HG03469 (cell line): ENCODE data around the gene ARFGAP2.
"Not testable (repeated sequence)": the region's sequence is repeated elsewhere in the genome, so short reads cannot be mapped to it uniquely, and the experiment has no call there.

ENCODE experiments used
- ATAC-seq: cut with Tn5 transposase; IDR thresholded peaks from one replicate; pipeline ENCODE4 v1.9.1; 2021; ENCODE audit warnings: mild to moderate bottlenecking, moderate library complexity, moderate number of reproducible peaks; ENCODE audit not compliant: unreplicated experiment

Gene ARFGAP2

DNA sequence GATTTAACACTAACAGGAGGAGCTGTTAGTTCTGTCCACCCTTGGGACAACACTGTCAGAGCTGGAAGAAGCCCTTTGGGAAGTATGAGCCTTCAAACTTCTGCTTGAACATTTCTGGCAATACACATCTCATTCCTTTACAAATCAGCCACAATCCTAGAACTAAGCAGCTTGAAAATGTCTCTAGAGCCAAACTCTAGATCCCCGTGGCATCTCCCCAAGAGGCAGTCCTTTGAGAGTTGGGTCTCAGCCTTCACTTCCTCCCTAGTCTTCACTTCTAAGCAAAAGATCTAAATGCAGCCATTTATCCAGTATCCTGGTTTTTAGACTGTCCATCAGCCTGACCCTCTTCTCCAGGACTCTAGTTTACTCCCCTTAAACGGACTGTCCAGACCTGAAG, 26.9 kb downstream of the ARFGAP2 start:
- ATAC-seq, result no peak

DNA sequence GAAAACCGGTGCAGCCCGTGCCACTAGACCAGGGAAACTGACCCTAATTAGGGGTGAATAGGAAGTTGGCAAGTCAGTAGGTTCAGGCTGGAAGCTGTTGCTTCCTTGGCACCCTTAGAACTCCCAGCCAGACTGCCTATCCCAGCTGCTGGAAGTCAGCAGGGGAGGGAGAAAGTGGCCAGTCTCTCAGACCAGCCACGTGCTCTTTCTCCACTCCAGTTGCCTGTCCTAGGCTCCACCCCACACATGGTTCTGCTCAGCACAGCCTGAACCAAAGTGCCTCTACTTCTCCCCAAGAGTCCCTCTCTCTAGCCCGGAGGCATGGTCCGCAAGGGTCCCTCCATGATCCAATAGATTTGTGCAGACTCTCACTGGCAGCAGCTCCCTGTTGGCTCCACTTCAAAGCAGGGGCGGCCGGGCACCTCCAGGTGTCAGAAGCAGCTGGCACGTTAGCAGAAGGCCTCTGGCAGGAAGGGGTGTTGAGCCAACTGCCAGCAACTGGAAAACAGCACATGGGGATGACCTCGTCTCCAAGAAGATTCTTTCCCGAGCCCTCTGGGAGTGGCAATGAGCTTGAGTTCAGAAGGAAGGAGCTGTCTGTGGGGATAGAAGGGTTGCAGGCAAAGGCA, 27.7 kb downstream of the ARFGAP2 start:
- ATAC-seq, result no peak

DNA sequence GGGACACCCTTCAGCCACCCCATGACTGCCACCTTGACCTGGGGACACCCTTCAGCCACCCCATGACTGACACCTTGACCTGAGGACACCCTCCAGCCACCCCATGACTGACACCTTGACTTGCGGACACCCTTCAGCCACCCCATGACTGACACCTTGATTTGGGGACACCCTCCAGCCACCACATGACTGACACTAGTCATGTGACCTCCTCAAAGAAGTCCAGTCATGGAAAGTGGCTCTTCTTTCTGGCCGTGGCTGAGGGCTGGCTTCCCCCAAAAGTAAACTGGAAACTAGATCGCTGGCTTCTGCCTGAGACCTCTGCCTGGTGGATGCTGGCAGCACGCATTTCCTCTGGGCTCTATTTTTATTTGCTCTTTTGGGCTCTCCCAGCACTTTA, 28.4 kb downstream of the ARFGAP2 start:
- ATAC-seq, result no peak

DNA sequence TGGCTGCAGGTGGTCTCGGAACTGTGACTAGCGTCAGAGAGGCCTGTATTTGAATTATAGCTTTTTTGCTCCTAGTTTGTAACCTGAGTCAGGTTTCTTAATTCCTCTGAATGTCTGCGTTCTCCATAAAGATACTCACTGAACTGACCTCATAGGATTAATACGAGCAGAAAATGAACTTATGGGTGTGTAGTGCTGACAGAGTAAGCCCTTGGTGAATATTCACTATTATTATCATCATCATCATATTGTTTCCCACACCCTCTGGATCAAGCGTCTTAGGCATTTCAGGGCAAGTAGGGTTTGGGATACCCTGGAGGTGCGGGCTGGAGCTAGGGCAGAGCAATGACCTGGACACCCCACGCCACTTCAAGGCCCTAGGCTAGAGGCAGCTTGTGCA, 29.0 kb downstream of the ARFGAP2 start:
- no peak for ATAC-seq

DNA sequence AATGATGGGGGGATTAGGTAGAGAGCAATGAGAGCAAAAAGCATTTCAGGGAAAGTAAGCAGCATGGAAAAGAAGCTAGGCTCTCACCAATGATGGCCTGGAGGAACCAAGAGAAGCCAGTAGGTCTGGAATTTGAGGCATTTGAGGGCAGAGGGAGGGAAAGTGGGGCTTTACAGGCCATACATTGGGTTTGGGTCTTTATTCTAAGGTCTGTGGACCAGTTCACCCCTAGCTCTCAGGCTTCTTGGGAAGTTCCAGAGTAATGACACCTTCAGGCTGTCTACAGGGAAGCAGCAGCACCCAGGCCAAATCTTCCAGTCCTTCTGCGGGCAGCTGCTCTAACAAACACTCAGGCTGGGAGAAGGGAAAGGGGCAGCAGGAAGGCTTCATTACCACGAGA, 29.4 kb downstream of the ARFGAP2 start:
- no peak for ATAC-seq

DNA sequence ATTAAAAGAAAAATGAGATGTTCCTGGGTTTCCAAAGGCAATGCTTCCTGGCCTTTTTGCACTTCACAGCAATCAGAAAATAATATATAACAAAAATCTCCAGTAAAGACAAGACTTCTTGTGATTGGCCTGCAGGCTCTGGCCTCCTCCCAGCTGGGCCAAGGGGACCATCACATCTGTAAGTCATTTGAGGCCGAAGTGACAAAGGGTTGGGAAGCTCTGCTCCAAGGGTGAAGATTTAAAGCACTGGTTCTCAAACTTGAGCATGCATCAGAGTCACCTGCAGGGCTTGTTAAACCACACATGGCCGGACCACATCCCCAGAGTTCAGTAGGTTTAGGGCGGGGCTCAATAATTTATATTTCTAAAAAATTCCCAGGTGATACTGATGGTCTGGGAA, 32.1 kb downstream of the ARFGAP2 start:
- no peak for ATAC-seq

DNA sequence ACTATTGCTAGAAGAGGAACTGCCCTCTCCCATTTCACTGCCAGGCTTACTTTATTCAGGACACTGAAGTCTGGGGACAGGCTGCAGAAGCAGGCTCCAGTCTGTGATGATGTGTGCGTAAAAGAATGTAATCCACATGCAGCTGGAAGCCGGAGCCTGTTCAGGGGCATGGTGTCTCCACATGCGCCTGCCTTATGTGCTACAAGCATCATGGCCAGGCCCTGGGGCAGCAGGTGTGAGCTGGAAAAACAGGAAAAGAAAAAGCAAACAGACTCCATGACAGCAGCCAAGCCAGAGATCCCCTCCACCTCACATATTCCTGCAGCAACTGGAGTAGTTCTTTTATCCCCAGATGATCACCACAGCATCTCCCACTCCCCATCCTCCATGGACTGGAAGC, 33.4 kb downstream of the ARFGAP2 start:
- no peak for ATAC-seq

DNA sequence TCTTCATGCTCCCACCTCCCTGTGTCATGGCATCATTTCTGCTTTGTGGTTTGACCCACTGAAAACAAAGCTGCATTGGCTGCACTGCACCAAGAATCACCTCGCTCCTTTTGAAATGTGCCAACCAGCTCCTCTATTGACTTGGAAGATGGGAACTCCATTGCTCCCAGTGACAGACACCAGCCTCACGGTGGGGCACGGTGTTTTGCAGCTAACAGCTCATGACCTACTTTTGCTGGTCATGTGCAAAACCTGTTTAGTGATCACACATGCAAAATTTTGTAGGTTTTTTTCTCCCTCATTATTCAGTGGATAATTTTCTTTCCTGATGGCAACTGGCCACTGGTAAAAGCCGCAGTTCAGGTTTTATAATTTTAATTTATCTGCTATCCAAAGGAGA, 36.8 kb downstream of the ARFGAP2 start:
- no peak for ATAC-seq

DNA sequence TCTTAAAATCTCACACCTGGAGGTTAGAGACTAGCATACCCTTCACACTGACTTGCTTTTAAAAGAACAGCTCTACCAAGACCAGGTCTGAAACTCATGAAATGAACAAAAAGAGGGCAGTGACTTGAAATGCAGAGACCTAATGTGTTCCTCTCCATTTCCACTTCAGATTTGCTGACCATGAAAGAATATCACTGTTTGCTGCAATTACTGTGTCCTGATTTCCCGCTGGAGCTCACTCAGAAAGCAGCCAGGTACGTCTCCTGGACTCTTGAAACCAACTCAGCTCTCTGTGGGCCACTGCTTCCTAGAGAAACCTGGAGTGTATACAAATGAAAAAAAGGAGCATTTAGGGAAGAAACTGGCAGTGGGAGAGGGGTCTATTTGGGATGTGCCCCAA, 39.2 kb downstream of the ARFGAP2 start:
- ATAC-seq, result no peak

DNA sequence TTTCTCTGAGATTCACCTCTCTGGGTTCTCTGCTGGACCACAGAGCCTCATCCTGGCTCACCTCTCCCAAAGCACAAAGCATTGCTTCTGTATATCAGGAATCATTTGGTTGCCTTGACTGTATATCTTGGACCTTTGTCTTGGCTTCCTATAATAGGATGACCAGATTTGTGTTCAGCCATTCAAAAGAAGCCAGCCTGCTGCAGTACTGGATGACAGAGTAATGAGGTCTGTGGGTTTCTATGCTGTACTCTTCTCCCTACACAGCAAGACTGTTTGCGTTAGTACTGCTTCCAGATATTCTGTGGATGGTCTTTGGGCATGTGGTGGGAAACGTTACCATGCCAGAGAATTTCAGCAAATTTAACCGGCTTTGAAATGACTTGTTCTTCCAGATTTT, 39.8 kb downstream of the ARFGAP2 start:
- no peak for ATAC-seq

DNA sequence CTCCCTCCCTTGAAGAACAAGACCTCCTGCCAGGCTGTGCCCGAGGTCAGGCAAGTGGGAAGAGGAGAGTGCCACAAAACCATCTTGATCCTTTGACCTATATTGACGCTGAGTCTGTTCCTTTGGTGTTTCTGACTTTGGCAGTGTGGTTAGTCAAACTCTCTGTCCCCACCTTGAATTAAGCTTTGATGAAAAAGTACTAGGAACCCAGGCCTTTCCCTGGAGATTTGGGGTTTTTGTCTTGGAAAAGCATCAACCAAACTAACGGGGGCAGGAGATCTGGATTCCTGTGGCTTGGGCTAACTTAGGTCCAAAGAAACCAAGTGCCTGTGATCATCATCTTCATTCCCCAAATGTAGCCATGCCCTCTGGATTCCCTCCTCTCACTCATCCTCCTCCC, 40.4 kb downstream of the ARFGAP2 start:
- ATAC-seq, result no peak

DNA sequence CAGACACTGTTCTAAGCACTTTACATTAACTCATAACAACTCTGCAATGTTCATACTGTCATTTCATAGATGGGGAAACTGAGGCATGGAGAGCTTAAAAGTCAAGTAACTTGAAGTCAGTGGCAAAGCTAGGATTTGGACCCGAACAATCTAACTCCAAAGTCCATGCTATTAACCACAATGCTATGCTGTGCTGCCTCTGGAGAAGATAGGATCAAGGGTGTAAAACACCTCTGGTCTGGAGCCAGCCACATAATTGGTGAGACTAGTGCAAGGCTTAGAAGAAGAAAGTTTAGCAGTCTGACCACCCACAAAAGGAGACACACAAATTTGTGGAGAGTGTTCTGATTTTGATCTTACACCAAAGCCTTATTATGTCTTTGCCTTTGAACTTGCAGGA, 43.7 kb downstream of the ARFGAP2 start:
- ATAC-seq, result no peak

DNA sequence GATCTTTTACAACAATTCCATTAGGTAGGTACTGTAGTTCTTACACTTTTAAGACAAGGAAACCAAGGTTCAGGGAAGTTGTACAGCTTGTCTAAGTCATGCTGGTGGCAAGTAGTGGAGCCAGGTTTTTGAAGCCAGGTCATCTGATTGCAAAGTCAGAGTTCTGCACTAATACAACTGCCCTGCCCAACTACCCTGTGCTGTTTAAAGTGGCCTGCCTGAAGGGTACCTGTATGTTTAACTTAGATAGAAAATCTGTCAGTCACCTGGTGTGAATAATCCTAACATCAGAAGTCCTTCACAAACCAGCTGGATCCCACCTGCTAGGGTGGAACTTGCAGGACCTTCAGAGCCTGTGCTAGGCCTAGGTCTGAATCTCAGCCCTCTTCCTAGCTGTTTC, 44.2 kb downstream of the ARFGAP2 start:
- ATAC-seq, result no peak

DNA sequence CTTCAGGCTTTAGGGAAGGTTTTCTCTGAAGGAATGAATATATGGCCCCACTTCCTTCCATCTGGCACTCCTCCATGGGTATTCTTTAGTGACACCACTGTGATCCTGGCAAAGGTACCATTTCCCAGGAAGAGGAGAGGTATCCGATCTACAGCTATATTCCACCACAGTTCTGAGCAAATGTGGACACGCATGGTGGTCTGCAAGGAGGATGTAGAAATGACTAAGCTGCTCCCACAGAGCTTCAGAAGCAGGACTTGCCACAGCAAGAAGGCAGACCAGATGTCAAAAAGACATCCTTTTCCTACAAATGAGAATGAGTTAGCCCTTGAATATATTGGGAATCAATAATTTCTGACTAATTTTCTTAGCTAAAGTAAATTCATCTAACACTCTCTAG, 45.5 kb downstream of the ARFGAP2 start:
- ATAC-seq, result no peak

DNA sequence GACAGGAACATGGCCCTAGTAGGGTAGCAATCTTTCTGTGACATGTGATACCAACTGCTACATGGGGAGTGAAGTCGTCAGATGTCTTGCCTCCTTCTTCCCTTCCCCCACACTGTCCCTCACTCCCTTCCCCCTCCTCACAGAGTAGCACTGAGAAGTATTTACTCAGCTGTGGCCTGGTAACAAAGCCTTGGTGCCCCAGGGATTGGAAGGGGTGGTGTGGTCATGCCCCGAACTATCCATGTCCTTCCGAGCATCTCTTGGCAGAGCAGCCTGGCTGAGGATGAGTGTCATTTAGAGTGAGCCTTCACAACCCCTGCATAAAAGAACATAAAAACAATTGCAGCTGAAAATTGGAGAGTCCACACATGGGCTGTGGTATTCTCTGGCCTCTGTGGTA, 46.1 kb downstream of the ARFGAP2 start:
- no peak for ATAC-seq

DNA sequence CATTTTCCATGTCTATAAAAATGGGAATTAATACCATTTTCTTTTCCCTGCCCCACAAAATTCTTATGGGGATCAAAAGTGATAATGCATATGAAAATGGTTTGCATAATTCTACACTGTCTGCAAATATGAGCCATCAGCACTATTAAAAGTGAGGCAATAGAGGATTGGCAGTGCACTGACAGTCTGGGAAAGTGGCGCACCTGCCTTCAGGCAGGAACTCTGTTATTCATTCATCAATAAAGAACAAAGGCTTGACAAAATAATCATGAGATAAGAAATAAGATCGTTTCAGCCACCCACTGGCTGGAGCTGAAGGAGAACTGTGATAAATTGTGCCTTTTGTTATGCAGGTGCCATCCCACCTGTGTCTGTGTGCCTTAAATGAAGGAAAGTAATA, 49.5 kb downstream of the ARFGAP2 start:
- ATAC-seq, result no peak

DNA sequence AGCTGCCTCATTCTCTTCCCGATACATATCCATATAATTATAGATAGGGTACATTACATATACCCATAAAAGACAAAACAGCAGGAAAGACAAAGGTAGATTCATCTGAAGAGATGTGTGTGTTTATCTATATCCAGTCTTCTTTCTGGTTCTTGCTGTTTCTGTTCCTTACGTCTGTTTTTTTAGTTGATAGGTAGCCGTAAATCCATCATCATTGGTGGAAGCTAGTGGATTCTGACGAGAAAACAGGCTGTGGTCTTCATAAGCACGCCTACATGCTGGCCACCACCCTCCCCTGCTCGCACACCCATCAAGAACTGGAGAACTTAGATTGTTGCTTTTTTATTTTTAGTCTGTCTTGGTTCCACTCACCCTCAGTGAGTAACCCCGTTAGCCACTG, 51.6 kb downstream of the ARFGAP2 start:
- ATAC-seq, result no peak

DNA sequence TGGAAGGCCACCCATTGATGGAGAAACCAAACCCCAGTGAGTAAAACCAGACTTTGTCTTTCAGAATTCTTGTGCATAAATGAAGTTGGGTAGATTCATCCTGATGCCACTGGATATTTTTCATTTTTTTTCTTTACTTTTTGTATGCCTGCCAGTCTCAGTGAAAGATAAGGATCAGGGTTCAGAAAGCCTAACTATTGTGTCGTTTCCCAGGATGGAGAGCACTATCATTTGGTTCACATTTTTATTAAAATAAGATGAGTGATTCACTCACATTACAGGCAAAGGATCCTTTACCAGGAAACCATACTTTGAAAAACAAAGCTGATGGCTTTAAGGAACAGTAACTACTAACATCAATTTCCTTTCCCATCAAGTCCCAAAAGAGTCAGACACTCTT, 52.0 kb downstream of the ARFGAP2 start:
- no peak for ATAC-seq

DNA sequence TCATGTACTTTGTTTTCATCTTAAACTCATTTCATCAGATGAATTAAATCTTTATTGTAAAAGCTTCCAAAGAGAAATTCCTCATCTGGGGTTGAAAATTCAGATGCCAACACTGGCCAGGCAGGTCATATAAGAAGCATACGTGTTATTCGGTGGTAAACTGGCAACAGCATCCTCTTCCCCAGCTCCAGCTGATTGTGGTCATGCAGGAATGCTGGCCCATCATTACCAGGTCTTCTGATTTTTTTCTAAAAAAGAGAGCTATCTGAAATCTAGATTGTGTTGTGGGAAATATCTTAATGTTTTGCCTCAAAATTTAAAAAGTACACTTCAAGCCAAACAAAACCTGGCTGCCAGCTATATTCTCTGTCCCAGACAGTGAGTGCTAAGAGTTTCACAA, 53.6 kb downstream of the ARFGAP2 start:
- no peak for ATAC-seq

DNA sequence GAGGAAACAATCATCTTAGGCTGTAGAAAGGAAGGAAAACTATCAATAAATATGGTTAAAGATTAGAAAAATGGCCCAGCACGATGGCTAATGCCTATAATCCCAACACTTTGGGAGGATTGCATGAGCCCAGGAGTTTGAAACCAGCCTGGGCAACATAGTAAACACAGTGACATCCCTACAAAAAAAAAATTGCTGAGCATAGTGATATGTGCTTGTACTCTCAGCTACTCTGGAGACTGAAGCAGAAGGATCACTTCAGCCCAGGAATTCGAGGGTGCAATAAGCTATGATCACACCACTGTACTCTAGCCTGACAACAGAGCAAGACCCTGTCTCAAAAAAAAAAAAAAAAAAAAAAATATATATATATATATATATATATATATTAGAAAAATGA, 54.9 kb downstream of the ARFGAP2 start:
- no peak for ATAC-seq

DNA sequence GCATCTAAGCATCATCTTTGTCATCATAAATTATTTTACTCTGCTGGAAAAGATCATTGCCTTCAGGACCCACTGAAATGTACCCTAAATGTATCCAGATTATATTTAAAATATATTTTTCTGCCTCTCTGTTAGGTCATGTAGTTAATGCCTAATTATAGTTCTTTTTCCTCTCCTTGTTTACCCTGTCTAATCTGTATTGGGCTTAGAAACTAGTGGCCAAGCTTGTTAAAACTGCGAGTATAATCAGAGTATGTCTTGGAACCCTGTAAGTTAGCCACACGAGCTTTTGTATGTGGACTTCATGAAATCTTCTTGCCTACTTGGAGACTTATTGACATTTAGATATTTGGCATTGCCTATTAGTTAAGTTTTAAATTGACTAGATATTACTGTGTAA, 55.6 kb downstream of the ARFGAP2 start:
- ATAC-seq, result no peak

DNA sequence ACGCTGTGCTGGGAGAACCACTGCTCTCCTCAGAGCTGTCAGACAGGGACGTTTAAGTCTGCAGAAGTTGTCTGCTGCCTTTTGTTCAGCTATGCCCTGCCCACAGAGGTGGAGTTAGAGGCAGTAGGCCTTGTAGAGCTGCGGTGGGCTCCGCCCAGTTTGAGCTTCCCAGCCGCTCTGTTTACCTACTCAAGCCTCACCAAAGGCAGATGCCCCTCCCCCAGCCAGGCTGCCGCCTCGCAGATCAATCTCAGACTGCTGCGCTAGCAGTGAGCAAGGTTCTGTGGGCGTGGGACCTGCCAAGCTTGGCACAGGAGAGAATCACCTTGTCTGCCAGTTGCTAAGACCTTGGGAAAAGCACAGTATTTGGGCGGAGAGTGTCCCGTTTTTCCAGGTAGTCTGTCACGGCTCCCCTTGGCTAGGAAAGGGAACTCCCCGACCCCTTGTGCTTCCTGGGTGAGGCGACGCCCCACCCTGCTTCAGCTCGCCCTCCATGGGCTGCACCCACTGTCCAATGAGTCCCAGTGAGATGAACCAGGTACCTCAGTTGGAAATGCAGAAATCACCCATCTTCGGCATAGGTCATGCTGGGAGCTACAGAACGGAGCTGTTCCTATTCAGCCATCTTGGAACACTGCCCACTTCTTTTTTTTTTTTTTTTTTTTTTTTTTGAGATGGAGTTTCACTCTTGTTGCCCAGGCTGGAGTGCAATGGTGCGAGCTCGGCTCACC, 57.6 kb downstream of the ARFGAP2 start:
- ATAC-seq, result not testable (repeated sequence)
